Choroid plexus epithelial cell (primary cell): ENCODE data around the gene SMARCD1.

Experiments
- DNase-seq: peaks from one replicate; pipeline ENCODE4 v3.0.0-alpha.2; 2010; ENCODE audit warnings: low read depth
- H3K4me3 ChIP-seq: 2 replicates; pipeline ENCODE4 v1.5.1; 2011; ENCODE audit warnings: low read depth, mild to moderate bottlenecking, control low read depth, low read length, moderate library complexity
- TF ChIP-seq, protein P1 (sequence below): conservative IDR thresholded peaks from 2 replicates; pipeline ENCODE4 v1.5.1; 2011; ENCODE audit warnings: low read depth, mild to moderate bottlenecking, control low read depth, inconsistent platforms, low read length, moderate library complexity

The SMARCD1 gene

DNA sequence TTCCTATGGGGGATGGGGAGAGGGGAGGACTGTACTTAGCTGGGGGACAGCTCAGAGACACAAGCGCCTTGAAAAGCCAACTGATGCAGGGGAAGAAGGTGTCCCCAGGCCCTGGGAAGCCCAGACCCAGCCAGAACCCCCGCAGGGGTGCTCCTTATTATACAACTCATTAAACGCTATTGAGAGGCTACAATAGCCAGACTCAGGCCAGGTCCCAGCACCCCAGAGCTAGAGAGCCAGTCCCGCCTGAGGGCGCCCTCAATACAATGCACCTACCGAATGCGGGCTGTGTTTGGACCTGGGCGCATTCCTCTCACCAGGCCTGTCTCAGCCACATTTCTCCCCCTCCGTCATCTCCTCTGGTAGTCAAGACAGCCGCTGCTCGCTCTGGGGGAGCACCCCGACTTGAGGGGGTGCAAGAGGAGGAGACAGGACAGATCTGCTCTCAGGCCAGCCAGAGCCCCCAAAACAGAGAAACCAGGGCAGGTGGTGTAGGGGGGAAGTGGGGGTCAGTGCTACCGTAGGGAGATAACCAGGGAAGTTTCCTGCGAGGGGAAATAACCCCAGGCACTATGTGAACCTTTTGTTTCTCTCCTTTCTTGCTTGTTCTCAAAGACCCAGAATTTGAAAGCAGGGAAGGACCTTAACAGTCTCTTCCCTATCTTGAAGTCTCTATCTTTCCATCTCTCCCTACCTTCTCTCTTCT, 33.9 kb upstream of the SMARCD1 start:
- TF ChIP-seq, protein P1, sequence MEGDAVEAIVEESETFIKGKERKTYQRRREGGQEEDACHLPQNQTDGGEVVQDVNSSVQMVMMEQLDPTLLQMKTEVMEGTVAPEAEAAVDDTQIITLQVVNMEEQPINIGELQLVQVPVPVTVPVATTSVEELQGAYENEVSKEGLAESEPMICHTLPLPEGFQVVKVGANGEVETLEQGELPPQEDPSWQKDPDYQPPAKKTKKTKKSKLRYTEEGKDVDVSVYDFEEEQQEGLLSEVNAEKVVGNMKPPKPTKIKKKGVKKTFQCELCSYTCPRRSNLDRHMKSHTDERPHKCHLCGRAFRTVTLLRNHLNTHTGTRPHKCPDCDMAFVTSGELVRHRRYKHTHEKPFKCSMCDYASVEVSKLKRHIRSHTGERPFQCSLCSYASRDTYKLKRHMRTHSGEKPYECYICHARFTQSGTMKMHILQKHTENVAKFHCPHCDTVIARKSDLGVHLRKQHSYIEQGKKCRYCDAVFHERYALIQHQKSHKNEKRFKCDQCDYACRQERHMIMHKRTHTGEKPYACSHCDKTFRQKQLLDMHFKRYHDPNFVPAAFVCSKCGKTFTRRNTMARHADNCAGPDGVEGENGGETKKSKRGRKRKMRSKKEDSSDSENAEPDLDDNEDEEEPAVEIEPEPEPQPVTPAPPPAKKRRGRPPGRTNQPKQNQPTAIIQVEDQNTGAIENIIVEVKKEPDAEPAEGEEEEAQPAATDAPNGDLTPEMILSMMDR = no peak
- H3K4me3 ChIP-seq = no peak overlapping the region

DNA sequence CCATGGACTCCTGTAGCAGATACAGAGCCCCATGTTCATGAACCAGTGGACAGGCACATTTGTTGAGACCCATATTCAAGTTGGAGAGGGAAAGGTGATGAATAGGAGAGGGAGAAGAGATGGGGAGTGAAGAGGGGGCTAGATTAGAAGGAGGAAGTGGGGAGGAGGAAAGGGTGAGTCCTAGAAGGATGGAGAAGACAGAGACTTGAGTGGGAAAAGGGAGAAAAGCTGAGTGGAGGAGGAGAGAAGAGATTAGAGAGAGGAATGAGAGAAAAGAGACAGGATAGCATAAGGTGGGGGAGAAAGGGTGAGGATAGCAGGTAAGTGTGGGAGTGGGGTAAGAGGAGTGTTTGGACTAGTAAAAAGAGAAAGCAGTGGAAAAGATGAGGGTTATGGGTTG, 32.6 kb upstream of the SMARCD1 start:
- DNase-seq = no peak
- H3K4me3 ChIP-seq = no peak overlapping the region
- TF ChIP-seq, protein P1 = no peak

More for the DNA sequence above, 33.9 kb upstream of the SMARCD1 start:
- DNase-seq = no peak

DNA sequence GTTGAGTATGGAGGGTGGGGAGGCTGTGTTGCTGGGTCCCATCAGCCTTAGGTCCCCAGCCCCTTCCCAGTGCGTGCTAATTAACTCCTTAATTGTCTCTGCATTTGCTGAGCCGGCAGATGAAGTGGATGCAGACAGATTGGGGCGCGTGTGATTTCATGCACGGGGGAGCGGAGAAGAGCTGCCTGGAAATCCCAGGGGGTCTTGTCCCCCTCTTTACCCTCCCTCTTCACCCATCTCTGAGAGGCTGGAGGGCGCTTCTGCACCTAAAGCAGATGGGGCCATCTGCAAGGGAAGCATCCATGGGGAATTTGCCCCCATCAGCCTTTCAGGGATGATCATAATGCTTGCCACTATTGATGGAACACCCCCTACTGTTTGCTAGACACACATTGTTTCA, 32.2 kb upstream of the SMARCD1 start:
- DNase-seq = no peak
- H3K4me3 ChIP-seq = no peak overlapping the region
- TF ChIP-seq, protein P1 = no peak

DNA sequence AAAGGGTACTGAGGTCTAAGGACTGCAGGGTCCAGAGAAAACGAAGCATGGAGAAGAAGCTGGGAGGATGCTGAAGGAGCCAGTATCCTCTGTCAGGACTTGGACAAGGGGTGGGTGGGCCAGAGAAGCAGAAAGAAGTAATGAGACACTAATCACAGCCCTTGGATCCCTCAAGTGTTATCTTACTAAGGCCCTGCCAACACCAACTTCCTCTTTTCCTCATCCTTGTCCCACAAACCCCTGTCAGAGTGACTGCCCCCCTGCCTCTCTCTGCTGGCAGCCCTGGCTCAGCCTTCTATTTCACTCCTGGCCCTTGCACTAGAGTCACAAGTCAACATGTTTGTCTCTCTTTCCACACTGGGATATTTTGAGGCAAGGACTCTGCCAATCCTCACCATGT, 31.6 kb upstream of the SMARCD1 start:
- TF ChIP-seq, protein P1 = no peak
- DNase-seq = no peak
- no peak overlapping the region for H3K4me3 ChIP-seq

DNA sequence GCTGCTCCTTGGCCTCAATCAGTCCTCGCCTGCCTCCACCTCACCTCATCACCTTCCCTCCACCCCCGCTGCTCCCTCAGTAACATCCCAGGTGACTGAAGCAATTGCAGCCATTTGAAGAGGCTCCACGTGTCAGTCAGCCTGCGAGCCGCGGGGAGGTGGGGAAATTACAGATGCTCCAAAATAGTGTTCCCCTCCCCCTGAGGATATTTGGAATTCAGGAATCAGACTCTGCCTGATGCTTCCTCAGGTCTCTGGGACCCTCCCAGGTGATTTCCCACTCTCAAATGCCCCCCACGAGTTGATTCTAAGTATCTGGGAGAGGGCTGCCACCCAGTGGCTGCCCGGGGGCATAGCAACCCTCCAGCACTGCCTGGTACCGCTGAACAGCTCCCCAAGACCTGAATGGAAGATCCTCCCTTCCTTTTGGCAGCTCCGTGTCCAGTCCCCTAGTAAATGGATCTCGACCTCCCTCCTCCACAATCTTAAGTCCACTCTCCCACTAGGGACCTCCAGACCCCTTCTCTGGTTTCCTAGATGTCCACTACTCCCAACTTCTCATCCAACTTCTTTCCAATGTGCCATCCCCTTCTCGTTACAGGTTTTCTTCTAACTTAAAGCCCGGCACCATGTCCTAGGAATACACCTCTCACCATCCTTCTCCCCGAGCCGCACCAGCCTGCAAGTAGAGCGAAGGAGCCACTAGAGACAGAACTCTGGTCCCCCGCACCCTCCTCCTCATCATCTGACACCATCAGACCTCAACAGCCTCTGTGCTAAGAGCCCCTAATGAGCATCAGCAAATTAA, 29.1 kb upstream of the SMARCD1 start:
- DNase-seq = peak; percentile 66

DNA sequence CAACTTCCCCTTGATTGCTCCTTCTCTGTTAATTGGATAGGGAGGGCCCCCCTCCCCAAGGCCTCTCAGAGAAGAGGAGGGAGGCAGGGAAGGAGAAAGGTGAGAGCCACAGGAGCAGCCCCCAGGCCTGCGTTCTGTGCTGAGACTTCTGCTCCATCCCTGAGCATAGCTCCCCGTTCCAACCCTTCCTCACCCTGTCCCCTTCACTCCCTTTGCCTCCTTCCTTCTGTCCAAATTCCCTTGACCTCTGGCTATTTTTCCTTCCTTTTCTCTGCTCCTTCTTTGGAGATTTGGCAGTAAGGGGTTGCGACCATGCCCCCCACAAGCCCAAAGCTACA, 28.5 kb upstream of the SMARCD1 start:
- H3K4me3 ChIP-seq = no peak overlapping the region
- DNase-seq = no peak
- TF ChIP-seq, protein P1 = no peak

More for the DNA sequence above, 29.1 kb upstream of the SMARCD1 start:
- TF ChIP-seq, protein P1 = peak; percentile 99
- H3K4me3 ChIP-seq = peak overlapping the region; percentile 11
